ENCODE measurements around the gene SYT9.

- TF ChIP-seq EZH2 (IDR thresholded peaks at IDR 0.05; ENCODE audit: insufficient read depth, poor library complexity, severe bottlenecking) (no peak), EZH2phosphoT487 (IDR thresholded peaks at IDR 0.05; ENCODE audit: insufficient read depth, low read depth) (no peak)
These were observed 131.7 kb downstream of the SYT9 start for GRCh38 chr11:7383406-7383805.
